LHCN-M2 (cell line): ENCODE data around the gene CHTF18. TPM values are rescaled to one million over a fixed set of nuclear protein-coding genes. Genes with fewer than 3 reads are reported as not detected.
"Not testable (repeated sequence)": the region's sequence is repeated elsewhere in the genome, so short reads cannot be mapped to it uniquely, and the experiment has no call there.

Experiments used
- DNase-seq: peaks from one replicate; pipeline ENCODE4 v3.0.0-alpha.2; 2012; ENCODE audit warnings: low read depth
- total RNA-seq: library from RNA; depleted of rRNA; stranded (reverse); fragments of >200 nt; gene quantifications from 2 replicates; pipeline ENCODE4 v1.2.3, GENCODE V29; 2014

Gene CHTF18
- total RNA-seq, 1 experiment from 2014 or later, result 39.2 TPM

GRCh38 chr16:825341-826061 is 37.1 kb downstream of the CHTF18 start:
- DNase-seq, result no peak

- DNase-seq, result no peak
Measured at GRCh38 chr16:827513-827912, 39.1 kb downstream of the CHTF18 start.

GRCh38 chr16:828891-829290 is 40.5 kb downstream of the CHTF18 start:
- DNase-seq, result no peak

- no peak for DNase-seq
Measured at GRCh38 chr16:830107-830870, 41.9 kb downstream of the CHTF18 start.

- no peak for DNase-seq
Measured at GRCh38 chr16:830871-831570, 42.6 kb downstream of the CHTF18 start.

GRCh38 chr16:831571-832413 is 43.4 kb downstream of the CHTF18 start:
- no peak for DNase-seq

- DNase-seq, result no peak
Measured at GRCh38 chr16:832652-833336, 44.4 kb downstream of the CHTF18 start.

GRCh38 chr16:833411-833810 is 45.0 kb downstream of the CHTF18 start:
- no peak for DNase-seq

- DNase-seq, result no peak
Measured at GRCh38 chr16:835373-835772, 47.0 kb downstream of the CHTF18 start.

GRCh38 chr16:836221-836620 is 47.8 kb downstream of the CHTF18 start:
- no peak for DNase-seq

GRCh38 chr16:836822-837221 is 48.4 kb downstream of the CHTF18 start:
- not testable (repeated sequence) for DNase-seq

GRCh38 chr16:838741-839140 is 50.3 kb downstream of the CHTF18 start:
- DNase-seq, result no peak

GRCh38 chr16:839643-840408 is 51.4 kb downstream of the CHTF18 start:
- peak; percentile 27 for DNase-seq

GRCh38 chr16:840561-841454 is 52.4 kb downstream of the CHTF18 start:
- DNase-seq, result no peak

GRCh38 chr16:841455-842060 is 53.1 kb downstream of the CHTF18 start:
- no peak for DNase-seq

GRCh38 chr16:842061-842476 is 53.6 kb downstream of the CHTF18 start:
- no peak for DNase-seq

- DNase-seq, result no peak
Measured at GRCh38 chr16:842711-843560, 54.5 kb downstream of the CHTF18 start.

- no peak for DNase-seq
Measured at GRCh38 chr16:843771-844170, 55.4 kb downstream of the CHTF18 start.
